ENCODE measurements around the gene CBR1. TPM values are rescaled to one million over a fixed set of nuclear protein-coding genes. Genes with fewer than 3 reads are reported as not detected.

CBR1 gene
- total and polyA plus RNA-seq, 2 of the 13 experiments (the other 11 are each of a cell fraction or from before 2014, with no cell fraction given), result 33.7 to 38.7 TPM

GRCh38 chr21:36079010-36079649 lies 9.3 kb downstream of the CBR1 start (continued):
- no peak for TF ChIP-seq IRX3 (CRISPR knock-in tag; IDR thresholded peaks at IDR 0.05; ENCODE audit: borderline replicate concordance, low read depth)
- TF ChIP-seq, protein P1, sequence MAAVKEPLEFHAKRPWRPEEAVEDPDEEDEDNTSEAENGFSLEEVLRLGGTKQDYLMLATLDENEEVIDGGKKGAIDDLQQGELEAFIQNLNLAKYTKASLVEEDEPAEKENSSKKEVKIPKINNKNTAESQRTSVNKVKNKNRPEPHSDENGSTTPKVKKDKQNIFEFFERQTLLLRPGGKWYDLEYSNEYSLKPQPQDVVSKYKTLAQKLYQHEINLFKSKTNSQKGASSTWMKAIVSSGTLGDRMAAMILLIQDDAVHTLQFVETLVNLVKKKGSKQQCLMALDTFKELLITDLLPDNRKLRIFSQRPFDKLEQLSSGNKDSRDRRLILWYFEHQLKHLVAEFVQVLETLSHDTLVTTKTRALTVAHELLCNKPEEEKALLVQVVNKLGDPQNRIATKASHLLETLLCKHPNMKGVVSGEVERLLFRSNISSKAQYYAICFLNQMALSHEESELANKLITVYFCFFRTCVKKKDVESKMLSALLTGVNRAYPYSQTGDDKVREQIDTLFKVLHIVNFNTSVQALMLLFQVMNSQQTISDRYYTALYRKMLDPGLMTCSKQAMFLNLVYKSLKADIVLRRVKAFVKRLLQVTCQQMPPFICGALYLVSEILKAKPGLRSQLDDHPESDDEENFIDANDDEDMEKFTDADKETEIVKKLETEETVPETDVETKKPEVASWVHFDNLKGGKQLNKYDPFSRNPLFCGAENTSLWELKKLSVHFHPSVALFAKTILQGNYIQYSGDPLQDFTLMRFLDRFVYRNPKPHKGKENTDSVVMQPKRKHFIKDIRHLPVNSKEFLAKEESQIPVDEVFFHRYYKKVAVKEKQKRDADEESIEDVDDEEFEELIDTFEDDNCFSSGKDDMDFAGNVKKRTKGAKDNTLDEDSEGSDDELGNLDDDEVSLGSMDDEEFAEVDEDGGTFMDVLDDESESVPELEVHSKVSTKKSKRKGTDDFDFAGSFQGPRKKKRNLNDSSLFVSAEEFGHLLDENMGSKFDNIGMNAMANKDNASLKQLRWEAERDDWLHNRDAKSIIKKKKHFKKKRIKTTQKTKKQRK (IDR thresholded peaks at IDR 0.05; ENCODE audit: low read length), result no peak
- TF ChIP-seq, protein P2, sequence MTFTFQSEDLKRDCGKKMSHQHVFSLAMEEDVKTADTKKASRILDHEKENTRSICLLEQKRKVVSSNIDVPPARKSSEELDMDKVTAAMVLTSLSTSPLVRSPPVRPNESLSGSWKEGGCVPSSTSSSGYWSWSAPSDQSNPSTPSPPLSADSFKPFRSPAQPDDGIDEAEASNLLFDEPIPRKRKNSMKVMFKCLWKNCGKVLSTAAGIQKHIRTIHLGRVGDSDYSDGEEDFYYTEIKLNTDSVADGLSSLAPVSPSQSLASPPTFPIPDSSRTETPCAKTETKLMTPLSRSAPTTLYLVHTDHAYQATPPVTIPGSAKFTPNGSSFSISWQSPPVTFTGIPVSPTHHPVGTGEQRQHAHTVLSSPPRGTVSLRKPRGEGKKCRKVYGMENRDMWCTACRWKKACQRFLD (CRISPR knock-in tag; IDR thresholded peaks at IDR 0.05; ENCODE audit: borderline replicate concordance), result no peak
- peak; percentile 22; the same call in 1 of the 2 replicates for TF ChIP-seq SAP130 (CRISPR knock-in tag; IDR thresholded peaks at IDR 0.05; ENCODE audit: low read depth)
- TF ChIP-seq PLRG1 (conservative IDR thresholded peaks at IDR 0.05), result no peak
- TF ChIP-seq ZBTB38 (CRISPR knock-in tag; IDR thresholded peaks at IDR 0.05), result 0 out of 2 replicates have a peak, but pooled peaks have one; percentile 45
- no peak for TF ChIP-seq HOXD1 (CRISPR knock-in tag; IDR thresholded peaks at IDR 0.05)
- TF ChIP-seq NBN (conservative IDR thresholded peaks at IDR 0.05), result no peak
- TF ChIP-seq NFYB (CRISPR knock-in tag; IDR thresholded peaks at IDR 0.05), result no peak
- peak; percentile 71 for TF ChIP-seq ZNF687 (CRISPR knock-in tag; IDR thresholded peaks at IDR 0.05)
- no peak for TF ChIP-seq JUN (CRISPR knock-in tag; IDR thresholded peaks at IDR 0.05)
- no peak for TF ChIP-seq ZNF496 (CRISPR knock-in tag; IDR thresholded peaks at IDR 0.05; ENCODE audit: insufficient replicate concordance)
- no peak for TF ChIP-seq ZNF382 (CRISPR knock-in tag; IDR thresholded peaks at IDR 0.05; ENCODE audit: borderline replicate concordance)
- TF ChIP-seq DZIP1 (CRISPR knock-in tag; IDR thresholded peaks at IDR 0.05), result no peak
- TF ChIP-seq, protein P3, sequence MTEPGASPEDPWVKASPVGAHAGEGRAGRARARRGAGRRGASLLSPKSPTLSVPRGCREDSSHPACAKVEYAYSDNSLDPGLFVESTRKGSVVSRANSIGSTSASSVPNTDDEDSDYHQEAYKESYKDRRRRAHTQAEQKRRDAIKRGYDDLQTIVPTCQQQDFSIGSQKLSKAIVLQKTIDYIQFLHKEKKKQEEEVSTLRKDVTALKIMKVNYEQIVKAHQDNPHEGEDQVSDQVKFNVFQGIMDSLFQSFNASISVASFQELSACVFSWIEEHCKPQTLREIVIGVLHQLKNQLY (CRISPR knock-in tag; IDR thresholded peaks at IDR 0.05), result no peak
- peak; percentile 64; the same call in 1 of the 2 replicates for TF ChIP-seq ZNF292 (CRISPR knock-in tag; IDR thresholded peaks at IDR 0.05; ENCODE audit: borderline replicate concordance, low read depth)
- TF ChIP-seq SAFB2 (CRISPR knock-in tag; IDR thresholded peaks at IDR 0.05; ENCODE audit: borderline replicate concordance, low read depth), result no peak
